Endothelial cell of umbilical vein (primary cell): Measurements from ENCODE around the gene BCAS3.

Source experiments
- CTCF ChIP-seq, 2 donors: IDR thresholded peaks; 1 replicate in 1 of 2; 2 replicates in 1 of 2; pipeline ENCODE4 v1.5.1; 2011; ENCODE audit warnings: low read length in 2 of 2, mild to moderate bottlenecking in 2 of 2, moderate library complexity in 2 of 2, control low read depth in 1 of 2, inconsistent platforms in 1 of 2, low read depth in 1 of 2; ENCODE audit not compliant: insufficient read depth in 1 of 2; ENCODE audit errors: extremely low read depth in 1 of 2
- FOS ChIP-seq: IDR thresholded peaks from 2 replicates; pipeline ENCODE4 v1.6.1; 2011; ENCODE audit warnings: mild to moderate bottlenecking, low read length, moderate library complexity, borderline replicate concordance; ENCODE audit not compliant: insufficient read depth
- MAX ChIP-seq: IDR thresholded peaks from 2 replicates; pipeline ENCODE4 v1.6.1; 2011; ENCODE audit not compliant: insufficient read depth, insufficient read length
- POLR2A ChIP-seq: IDR thresholded peaks from 2 replicates; pipeline ENCODE4 v1.6.1; 2012; ENCODE audit warnings: low read depth, mild to moderate bottlenecking, control low read depth, low read length
- POLR2AphosphoS5 ChIP-seq: IDR thresholded peaks from 2 replicates; pipeline ENCODE4 v1.6.1; 2012; ENCODE audit warnings: low read depth, mild to moderate bottlenecking, control low read depth, low read length, moderate library complexity; ENCODE audit not compliant: insufficient read depth

- TF ChIP-seq CTCF (IDR thresholded peaks at IDR 0.05; ENCODE audit: extremely low read depth in 1 of 2, insufficient read depth in 1 of 2, low read depth in 1 of 2, low read length in 2 of 2) (no peak), MAX (no peak), POLR2AphosphoS5 (no peak), POLR2A (no peak), FOS (no peak)
These were observed 512.3 kb downstream of the BCAS3 start for GRCh38 chr17:61189968-61190367.
